ENCODE results near the gene P3R3URF.

DNA sequence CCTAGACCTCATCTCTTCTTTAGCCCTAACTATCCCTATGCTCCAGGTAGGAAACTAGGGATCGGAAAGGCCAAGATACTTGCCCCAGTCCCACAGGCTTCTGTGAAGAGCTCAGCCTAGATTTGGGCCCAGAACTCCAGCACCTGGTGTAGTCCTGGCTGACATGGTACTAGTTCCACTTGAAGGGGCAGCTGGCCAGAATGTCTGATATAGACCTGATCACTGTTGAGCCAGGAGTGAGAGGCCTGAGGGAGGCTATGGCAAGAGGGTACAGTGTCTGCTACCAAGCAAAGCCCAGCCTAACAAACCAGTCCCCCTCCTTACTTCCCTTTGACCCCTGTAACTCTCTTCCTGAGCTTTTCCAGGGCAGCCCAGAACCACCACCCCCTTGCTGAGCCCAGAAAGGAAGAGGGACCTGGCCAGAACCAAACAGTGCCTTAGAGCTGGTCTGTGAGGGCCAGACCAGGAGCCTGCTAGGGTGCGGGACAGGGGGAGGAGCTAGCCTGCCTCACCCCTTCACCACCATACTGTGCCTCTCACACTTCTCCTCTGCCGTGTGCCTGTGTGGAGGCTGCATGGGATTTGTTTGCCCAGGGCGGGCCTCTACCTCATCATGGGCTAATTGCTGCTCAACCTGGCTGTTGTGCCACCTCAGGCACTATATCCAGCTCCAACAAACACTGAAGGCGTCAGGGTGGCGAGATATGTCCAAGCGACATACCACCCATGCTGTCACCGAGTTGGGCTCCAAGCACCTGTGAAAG is 11.0 kb upstream of the P3R3URF start:
- TF ChIP-seq, protein P1, sequence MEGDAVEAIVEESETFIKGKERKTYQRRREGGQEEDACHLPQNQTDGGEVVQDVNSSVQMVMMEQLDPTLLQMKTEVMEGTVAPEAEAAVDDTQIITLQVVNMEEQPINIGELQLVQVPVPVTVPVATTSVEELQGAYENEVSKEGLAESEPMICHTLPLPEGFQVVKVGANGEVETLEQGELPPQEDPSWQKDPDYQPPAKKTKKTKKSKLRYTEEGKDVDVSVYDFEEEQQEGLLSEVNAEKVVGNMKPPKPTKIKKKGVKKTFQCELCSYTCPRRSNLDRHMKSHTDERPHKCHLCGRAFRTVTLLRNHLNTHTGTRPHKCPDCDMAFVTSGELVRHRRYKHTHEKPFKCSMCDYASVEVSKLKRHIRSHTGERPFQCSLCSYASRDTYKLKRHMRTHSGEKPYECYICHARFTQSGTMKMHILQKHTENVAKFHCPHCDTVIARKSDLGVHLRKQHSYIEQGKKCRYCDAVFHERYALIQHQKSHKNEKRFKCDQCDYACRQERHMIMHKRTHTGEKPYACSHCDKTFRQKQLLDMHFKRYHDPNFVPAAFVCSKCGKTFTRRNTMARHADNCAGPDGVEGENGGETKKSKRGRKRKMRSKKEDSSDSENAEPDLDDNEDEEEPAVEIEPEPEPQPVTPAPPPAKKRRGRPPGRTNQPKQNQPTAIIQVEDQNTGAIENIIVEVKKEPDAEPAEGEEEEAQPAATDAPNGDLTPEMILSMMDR (IDR thresholded peaks at IDR 0.05; ENCODE audit: insufficient read depth, low read depth, low read length), result no peak
- no peak for TF ChIP-seq EZH2 (IDR thresholded peaks at IDR 0.05; ENCODE audit: insufficient read depth, low read length)
